ENCODE results near the gene APPL2. TPM values are rescaled to one million over a fixed set of nuclear protein-coding genes. Genes with fewer than 3 reads are reported as not detected.
A peak's percentile ranks its signal among the peaks of the same experiment; 100 is the strongest.

APPL2 gene
- total and polyA plus RNA-seq, 2 experiments from 2014 or later: 83.0 to 122 TPM

GRCh38 chr12:105245291-105245690, 9.3 kb upstream of the APPL2 start:
- Histone ChIP-seq H3K4me2 (ENCODE audit: unreplicated experiment) (no peak overlapping the region), H3K4me3 (no peak overlapping the region), H4K20me1 (ENCODE audit: insufficient read depth) (no peaks in the 10 kb centered on the region), H3K27me3 (replicated peaks; ENCODE audit: insufficient read depth) (no peaks in the 10 kb centered on the region), H3K79me2 (ENCODE audit: insufficient read depth) (no peaks in the 10 kb centered on the region), H3K4me1 (ENCODE audit: insufficient read depth) (no peaks in the 10 kb centered on the region), H3K9ac (no peak overlapping the region), H3K9me3 (ENCODE audit: low read depth) (no peaks in the 10 kb centered on the region), H3K36me3 (ENCODE audit: low read depth) (no peaks in the 10 kb centered on the region), H2AFZ (no peak overlapping the region), H3K27ac (no peak overlapping the region), H3F3A (ENCODE audit: insufficient read depth) (no peaks in the 10 kb centered on the region), H3K9me2 (ENCODE audit: insufficient read depth) (no peaks in the 10 kb centered on the region)
- DNase-seq: no peak
- TF ChIP-seq EZH2phosphoT487 (IDR thresholded peaks at IDR 0.05; ENCODE audit: insufficient read depth, low read depth): no peak
- TF ChIP-seq EZH2 (IDR thresholded peaks at IDR 0.05; ENCODE audit: insufficient read depth, poor library complexity, severe bottlenecking): no peak
- WGBS, 2 experiments (ENCODE audit: low coverage in 1 of 2, low lambda C conversion rate in 2 of 2, missing lambda C conversion rate in 2 of 2): 74 to 78% methylated on average over 4 of the region's 4 CpGs
- in situ Hi-C loops (cut with MboI): no loop called here

- TF ChIP-seq EZH2 (IDR thresholded peaks at IDR 0.05; ENCODE audit: insufficient read depth, poor library complexity, severe bottlenecking): no peak
- no peak for TF ChIP-seq EZH2phosphoT487 (IDR thresholded peaks at IDR 0.05; ENCODE audit: insufficient read depth, low read depth)
- no peak overlapping the region for H3K27ac ChIP-seq
- no peaks in the 10 kb centered on the region for H3K36me3 ChIP-seq (ENCODE audit: low read depth)
- no peak for DNase-seq
- H3F3A ChIP-seq (ENCODE audit: insufficient read depth): peaks cover 9% of the 10 kb centered on the region
- H3K27me3 ChIP-seq (replicated peaks; ENCODE audit: insufficient read depth): no peaks in the 10 kb centered on the region
- in situ Hi-C loops (cut with MboI): no loop called here
- H4K20me1 ChIP-seq (ENCODE audit: insufficient read depth): no peaks in the 10 kb centered on the region
- H3K4me3 ChIP-seq: no peak overlapping the region
- no peaks in the 10 kb centered on the region for H3K9me2 ChIP-seq (ENCODE audit: insufficient read depth)
- no peak overlapping the region for H2AFZ ChIP-seq
- 92 to 93% methylated on average over 1 of the region's 1 CpG for WGBS, 2 experiments (ENCODE audit: low coverage in 1 of 2, low lambda C conversion rate in 2 of 2, missing lambda C conversion rate in 2 of 2)
- no peak overlapping the region for H3K4me2 ChIP-seq (ENCODE audit: unreplicated experiment)
- no peaks in the 10 kb centered on the region for H3K9me3 ChIP-seq (ENCODE audit: low read depth)
- H3K9ac ChIP-seq: no peak overlapping the region
- peaks cover 6% of the 10 kb centered on the region; the same call in 1 of the 2 replicates for H3K4me1 ChIP-seq (ENCODE audit: insufficient read depth)
- peaks cover 6% of the 10 kb centered on the region for H3K79me2 ChIP-seq (ENCODE audit: insufficient read depth)
These were observed 4.3 kb upstream of the APPL2 start for GRCh38 chr12:105240228-105240627.

- Histone ChIP-seq H3K36me3 (ENCODE audit: low read depth) (no peaks in the 10 kb centered on the region), H3K9me3 (ENCODE audit: low read depth) (no peaks in the 10 kb centered on the region), H3K79me2 (ENCODE audit: insufficient read depth) (peaks cover 15% of the 10 kb centered on the region), H3K27ac (no peak overlapping the region), H3K27me3 (replicated peaks; ENCODE audit: insufficient read depth) (no peaks in the 10 kb centered on the region), H3F3A (ENCODE audit: insufficient read depth) (peaks cover 18% of the 10 kb centered on the region), H3K4me3 (no peak overlapping the region), H4K20me1 (ENCODE audit: insufficient read depth) (no peaks in the 10 kb centered on the region), H3K9ac (no peak overlapping the region), H3K4me2 (ENCODE audit: unreplicated experiment) (no peak overlapping the region), H2AFZ (no peak overlapping the region), H3K9me2 (ENCODE audit: insufficient read depth) (no peaks in the 10 kb centered on the region), H3K4me1 (ENCODE audit: insufficient read depth) (peaks cover 6% of the 10 kb centered on the region; the same call in 1 of the 2 replicates)
- DNase-seq: no peak
- TF ChIP-seq EZH2phosphoT487 (IDR thresholded peaks at IDR 0.05; ENCODE audit: insufficient read depth, low read depth) (no peak), EZH2 (IDR thresholded peaks at IDR 0.05; ENCODE audit: insufficient read depth, poor library complexity, severe bottlenecking) (no peak)
- 78 to 83% methylated on average over 5 of the region's 5 CpGs for WGBS, 2 experiments (ENCODE audit: low coverage in 1 of 2, low lambda C conversion rate in 2 of 2, missing lambda C conversion rate in 2 of 2)
- in situ Hi-C loops (cut with MboI): no loop called here
These were observed 3.3 kb upstream of the APPL2 start for GRCh38 chr12:105239304-105239703.

DNA sequence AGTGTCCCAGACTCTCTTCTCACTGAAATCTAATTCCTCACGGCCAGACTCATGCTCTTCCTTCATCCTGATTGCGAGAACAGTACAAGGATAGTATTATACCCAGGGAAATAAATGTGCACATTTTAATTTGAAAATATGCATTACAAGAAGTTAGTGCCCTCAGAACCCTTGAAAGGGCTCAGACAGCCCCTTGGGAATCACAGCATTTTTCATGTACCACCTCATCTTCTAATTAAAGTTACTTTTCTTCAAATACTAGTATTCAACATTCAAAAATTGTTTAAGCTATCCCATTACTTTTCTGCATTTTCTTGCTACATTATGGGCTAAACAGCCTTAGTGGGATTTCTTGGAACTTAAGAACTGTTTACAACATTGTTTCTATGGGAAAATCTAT, 1.7 kb upstream of the APPL2 start:
- Histone ChIP-seq H4K20me1 (ENCODE audit: insufficient read depth) (no peaks in the 10 kb centered on the region), H3K9me3 (ENCODE audit: low read depth) (no peaks in the 10 kb centered on the region), H3K4me2 (ENCODE audit: unreplicated experiment) (no peak overlapping the region), H3K4me1 (ENCODE audit: insufficient read depth) (peaks cover 20% of the 10 kb centered on the region), H3K79me2 (ENCODE audit: insufficient read depth) (peaks cover 31% of the 10 kb centered on the region), H3F3A (ENCODE audit: insufficient read depth) (peaks cover 35% of the 10 kb centered on the region), H3K36me3 (ENCODE audit: low read depth) (no peaks in the 10 kb centered on the region), H3K4me3 (no peak overlapping the region), H3K27ac (no peak overlapping the region), H3K9ac (no peak overlapping the region), H3K27me3 (replicated peaks; ENCODE audit: insufficient read depth) (no peaks in the 10 kb centered on the region), H2AFZ (no peak overlapping the region), H3K9me2 (ENCODE audit: insufficient read depth) (no peaks in the 10 kb centered on the region)
- TF ChIP-seq EZH2phosphoT487 (IDR thresholded peaks at IDR 0.05; ENCODE audit: insufficient read depth, low read depth) (no peak), EZH2 (IDR thresholded peaks at IDR 0.05; ENCODE audit: insufficient read depth, poor library complexity, severe bottlenecking) (no peak)
- in situ Hi-C loops (cut with MboI): no loop called here
- no peak for DNase-seq
- 76 to 85% methylated on average over 2 of the region's 2 CpGs for WGBS, 2 experiments (ENCODE audit: low coverage in 1 of 2, low lambda C conversion rate in 2 of 2, missing lambda C conversion rate in 2 of 2)

- Histone ChIP-seq H3K79me2 (ENCODE audit: insufficient read depth) (peaks cover 55% of the 10 kb centered on the region), H3K4me3 (peak overlapping the region; percentile 91), H3K9me2 (ENCODE audit: insufficient read depth) (no peaks in the 10 kb centered on the region), H3K4me1 (ENCODE audit: insufficient read depth) (peaks cover 44% of the 10 kb centered on the region), H3F3A (ENCODE audit: insufficient read depth) (peaks cover 56% of the 10 kb centered on the region), H3K9ac (peak overlapping the region; percentile 92), H3K4me2 (ENCODE audit: unreplicated experiment) (peak overlapping the region; percentile 99), H3K27me3 (replicated peaks; ENCODE audit: insufficient read depth) (no peaks in the 10 kb centered on the region), H4K20me1 (ENCODE audit: insufficient read depth) (no peaks in the 10 kb centered on the region), H2AFZ (no peak overlapping the region), H3K36me3 (ENCODE audit: low read depth) (peaks cover 7% of the 10 kb centered on the region; the same call in 1 of the 2 replicates), H3K27ac (peak overlapping the region; percentile 96), H3K9me3 (ENCODE audit: low read depth) (no peaks in the 10 kb centered on the region)
- no peak for TF ChIP-seq EZH2 (IDR thresholded peaks at IDR 0.05; ENCODE audit: insufficient read depth, poor library complexity, severe bottlenecking)
- no peak for TF ChIP-seq EZH2phosphoT487 (IDR thresholded peaks at IDR 0.05; ENCODE audit: insufficient read depth, low read depth)
- DNase-seq: peak; percentile 69
- WGBS, 2 experiments (ENCODE audit: low coverage in 1 of 2, low lambda C conversion rate in 2 of 2, missing lambda C conversion rate in 2 of 2): 1% methylated on average over 8 to 9 of the region's 9 CpGs
- in situ Hi-C loops (cut with MboI): no loop called here
These were observed 668 bp downstream of the APPL2 start for GRCh38 chr12:105235281-105235731.
